ENCODE data around the gene RIPPLY1. TPM values are rescaled to one million over a fixed set of nuclear protein-coding genes. Genes with fewer than 3 reads are reported as not detected.

The RIPPLY1 gene
- total RNA-seq, 1 experiment from 2014 or later = 0.27 TPM

GRCh38 chrX:106919932-106920452 is 16.9 kb upstream of the RIPPLY1 start, which contains the start of gene CLDN2:
Gene CLDN2, plus strand, starts transcription at chrX:106920402. Its CDS starts 7,827 bp downstream, at chrX:106928229.
- intact Hi-C loops (cut with micrococcal nuclease) = no loop called here
- Histone ChIP-seq H4K20me1 (ENCODE audit: insufficient read depth) (no peaks in the 10 kb centered on the region), H3K27me3 (ENCODE audit: insufficient read depth, low read length) (no peaks in the 10 kb centered on the region), H3K79me2 (ENCODE audit: insufficient read depth, low read length) (no peaks in the 10 kb centered on the region), H3K36me3 (ENCODE audit: control insufficient read depth in 1 of 2, insufficient read depth in 2 of 2, low read length in 2 of 2) (no peaks in the 10 kb centered on the region), H2AFZ (ENCODE audit: low read depth, low read length, poor library complexity, severe bottlenecking) (no peak within 1 kb of the TSS), H3K4me1 (ENCODE audit: control insufficient read depth in 1 of 2, insufficient read depth in 2 of 2, low read length in 2 of 2) (peaks cover 29 to 35% of the 10 kb centered on the region in 2 experiments), H3K4me2 (ENCODE audit: low read length) (no peak within 1 kb of the TSS), H3K9me2 (ENCODE audit: insufficient read depth) (no peaks in the 10 kb centered on the region), H3K27ac (ENCODE audit: low read depth, low read length) (no peak within 1 kb of the TSS), H3K9ac (ENCODE audit: low read length) (no peak within 1 kb of the TSS), H3K4me3 (replicated peaks in 1 of 2; ENCODE audit: low read depth in 1 of 2, low read length in 2 of 2) (no peak within 1 kb of the TSS), H3K9me3 (ENCODE audit: control insufficient read depth in 1 of 2, insufficient read depth in 1 of 2, low read depth in 1 of 2, low read length in 2 of 2) (no peaks in the 10 kb centered on the region)
- no peak for ATAC-seq
- RAD21 ChIA-PET (ENCODE audit: low non-redundant PET in 1 of 2, low total read pairs in 2 of 2, uncharacterized antibody in 2 of 2, unreplicated experiment in 2 of 2) = interaction anchor here in 1 of 2 experiments (0.7 kb wide), 1 partner anchor 729 kb away, joined by 3 read pairs; no protein-coding TSS in a partner anchor
- no TSS peak for BruUV-seq (replicated peaks)
- TF ChIP-seq ATF3 (IDR thresholded peaks at IDR 0.05) = no peak
- no peak for TF ChIP-seq YY1 (IDR thresholded peaks at IDR 0.05; ENCODE audit: extremely low read depth, insufficient replicate concordance, low read depth, low read length)
- DNase-seq (ENCODE audit: low read depth, low spot score) = no peak
- POLR2A ChIA-PET = no interaction called here
- CTCF ChIA-PET = no interaction called here

GRCh38 chrX:106917830-106918500 is 14.8 kb upstream of the RIPPLY1 start:
- Histone ChIP-seq H3K4me3 (replicated peaks in 1 of 2; ENCODE audit: low read depth in 1 of 2, low read length in 2 of 2) (0 out of 4 replicates have a peak overlapping the region, but pooled peaks of 1 of the 2 experiments have one; percentile 16), H3K27ac (ENCODE audit: low read depth, low read length) (peak overlapping the region; percentile 55), H3K79me2 (ENCODE audit: insufficient read depth, low read length) (no peaks in the 10 kb centered on the region), H3K9ac (ENCODE audit: low read length) (no peak overlapping the region), H3K9me2 (ENCODE audit: insufficient read depth) (no peaks in the 10 kb centered on the region), H3K27me3 (ENCODE audit: insufficient read depth, low read length) (no peaks in the 10 kb centered on the region), H3K4me2 (ENCODE audit: low read length) (peak overlapping the region; percentile 69), H4K20me1 (ENCODE audit: insufficient read depth) (no peaks in the 10 kb centered on the region), H3K4me1 (ENCODE audit: control insufficient read depth in 1 of 2, insufficient read depth in 2 of 2, low read length in 2 of 2) (peaks cover 35 to 37% of the 10 kb centered on the region in 2 experiments), H3K9me3 (ENCODE audit: control insufficient read depth in 1 of 2, insufficient read depth in 1 of 2, low read depth in 1 of 2, low read length in 2 of 2) (no peaks in the 10 kb centered on the region), H3K36me3 (ENCODE audit: control insufficient read depth in 1 of 2, insufficient read depth in 2 of 2, low read length in 2 of 2) (no peaks in the 10 kb centered on the region), H2AFZ (ENCODE audit: low read depth, low read length, poor library complexity, severe bottlenecking) (no peak overlapping the region)
- TF ChIP-seq POLR2AphosphoS5 (IDR thresholded peaks at IDR 0.05; ENCODE audit: low read depth, low read length) = peak; percentile 57
- TF ChIP-seq CEBPB (IDR thresholded peaks at IDR 0.05; ENCODE audit: low read depth) = peak; percentile 63
- no peak for TF ChIP-seq ZNF274 (IDR thresholded peaks at IDR 0.05; ENCODE audit: low read depth, low read length)
- TF ChIP-seq POLR2A (IDR thresholded peaks at IDR 0.05; ENCODE audit: borderline replicate concordance, extremely low read depth, insufficient read depth, insufficient read length) = no peak
- 0 out of 2 replicates have a peak, but pooled peaks have one; percentile 21 for TF ChIP-seq MAX (IDR thresholded peaks at IDR 0.05)
- TF ChIP-seq SIN3A (IDR thresholded peaks at IDR 0.05; ENCODE audit: low read depth) = peak; percentile 32; the same call in 1 of the 2 replicates
- peak; percentile 62 for TF ChIP-seq JUND (IDR thresholded peaks at IDR 0.05)
- peak; percentile 52 for TF ChIP-seq FOSL1 (IDR thresholded peaks at IDR 0.05; ENCODE audit: low read depth)
- TF ChIP-seq SP1 (IDR thresholded peaks at IDR 0.05; ENCODE audit: low read depth) = peak; percentile 75
- TF ChIP-seq REST (IDR thresholded peaks at IDR 0.05; ENCODE audit: low read depth) = no peak
- peak; percentile 26; the same call in 1 of the 2 replicates for TF ChIP-seq CBX3 (IDR thresholded peaks at IDR 0.05; ENCODE audit: low read depth)
- peak; percentile 98 for TF ChIP-seq TCF7L2 (IDR thresholded peaks at IDR 0.05; ENCODE audit: borderline replicate concordance, extremely low read depth, insufficient read depth, insufficient read length)
- no TSS peak for BruUV-seq (replicated peaks)
- ChIA-PET RAD21 (ENCODE audit: low non-redundant PET in 1 of 2, low total read pairs in 2 of 2, uncharacterized antibody in 2 of 2, unreplicated experiment in 2 of 2) (no interaction called here), CTCF (no interaction called here), POLR2A (no interaction called here)
- DNase-seq (ENCODE audit: low read depth, low spot score) = peak; percentile 88
- intact Hi-C loops (cut with micrococcal nuclease) = no loop called here
- peak; percentile 84 for ATAC-seq

Data from HCT116 (cell line).